K562 (cell line): Measurements from ENCODE around the gene NF1. TPM values are rescaled to one million over a fixed set of nuclear protein-coding genes. Genes with fewer than 3 reads are reported as not detected.

Source experiments
- AFF1 ChIP-seq, 2 experiments: fragments of 450-650 bp; IDR thresholded peaks; 2 replicates each; pipeline ENCODE4 v1.6.1; 2018; ENCODE audit warnings: mild to moderate bottlenecking in 2 of 2, low read depth in 1 of 2; ENCODE audit not compliant: partially characterized antibody in 2 of 2
- CREB3 ChIP-seq: fragments of 450-650 bp; conservative IDR thresholded peaks from 2 replicates; pipeline ENCODE4 v1.6.1; 2016; ENCODE audit warnings: missing genetic modification characterization, low read depth, mild to moderate bottlenecking, missing compliant biosample characterization, moderate library complexity
- CTBP1 ChIP-seq: fragments of 450-650 bp; IDR thresholded peaks from 2 replicates; pipeline ENCODE4 v1.6.1; 2016; ENCODE audit warnings: borderline replicate concordance
- E2F8 ChIP-seq: fragments of 450-650 bp; IDR thresholded peaks from 2 replicates; pipeline ENCODE4 v1.7.1; 2018; ENCODE audit warnings: mild to moderate bottlenecking, low read depth; ENCODE audit not compliant: partially characterized antibody
- MCM2 ChIP-seq: fragments of 450-650 bp; IDR thresholded peaks from 2 replicates; pipeline ENCODE4 v1.6.1; 2017; ENCODE audit warnings: low read depth, mild to moderate bottlenecking
- MLX ChIP-seq, 2 experiments: fragments of 450-650 bp in 1 of 2; sonication (generic) in 1 of 2; formaldehyde crosslinking; conservative IDR thresholded peaks; 2 replicates each; pipeline versions ENCODE4 v1.4.0 to v1.8.1; 2020 to 2022; ENCODE audit warnings: mild to moderate bottlenecking in 1 of 2, missing genetic modification reagents in 1 of 2
- POLR2AphosphoS2 ChIP-seq: IDR thresholded peaks from 2 replicates; pipeline ENCODE4 v1.6.1; 2012; ENCODE audit warnings: low read length, improper control_type of control experiment
- PURB ChIP-seq: sonication (generic); formaldehyde crosslinking; IDR thresholded peaks from 2 replicates; pipeline ENCODE4 v1.9.0; 2021; ENCODE audit warnings: low read depth, mild to moderate bottlenecking, missing genetic modification reagents
- SP1 ChIP-seq: sonication (generic); formaldehyde crosslinking; IDR thresholded peaks from 2 replicates; pipeline ENCODE4 v1.8.1; 2022; ENCODE audit warnings: mild to moderate bottlenecking, missing genetic modification reagents
- TARDBP ChIP-seq: fragments of 450-650 bp; IDR thresholded peaks from 2 replicates; pipeline ENCODE4 v1.6.1; 2016
- YY1 ChIP-seq, 3 experiments: IDR thresholded peaks; 2 replicates each; pipeline ENCODE4 v1.6.1; 2011; ENCODE audit warnings: low read length in 2 of 3, mild to moderate bottlenecking in 2 of 3, moderate library complexity in 2 of 3, borderline replicate concordance in 1 of 3, control low read depth in 1 of 3, low read depth in 1 of 3; ENCODE audit not compliant: insufficient read depth in 3 of 3, insufficient replicate concordance in 2 of 3, control insufficient read depth in 1 of 3, insufficient read length in 1 of 3; ENCODE audit errors: extremely low read depth in 1 of 3
- ZFP36 ChIP-seq: fragments of 150-350 bp; IDR thresholded peaks from 2 replicates; pipeline ENCODE4 v1.6.1; 2018; ENCODE audit warnings: low read length, low read depth; ENCODE audit not compliant: partially characterized antibody
- ZNF212 ChIP-seq: fragments of 450-650 bp; formaldehyde crosslinking; IDR thresholded peaks from 2 replicates; pipeline ENCODE4 v1.4.0; 2020; ENCODE audit warnings: mild to moderate bottlenecking
- ZNF277 ChIP-seq: fragments of 250-450 bp; sonication (Bioruptor Pico); IDR thresholded peaks from 2 replicates; pipeline ENCODE4 v1.8.0; 2022; ENCODE audit warnings: inconsistent platforms, mild to moderate bottlenecking, moderate library complexity, borderline replicate concordance
- ZNF586 ChIP-seq: fragments of 450-650 bp; formaldehyde crosslinking; conservative IDR thresholded peaks from 2 replicates; pipeline ENCODE4 v1.4.0; 2020; ENCODE audit warnings: mild to moderate bottlenecking, moderate library complexity
- polyA plus RNA-seq, 8 experiments: library from polyadenylated mRNA; depleted of rRNA in 4 of 8; stranded (reverse) in 5 of 8; unstranded in 3 of 8; fragments of >200 nt; fragmentation: Nextera tagmentation in 2 of 8; fragmentation: Illumina TruSeq in 1 of 8; extraction: Ambion mirVana in 2 of 8; extraction: Trizol in 1 of 8; gene quantifications; 2 replicates each; pipeline versions ENCODE4 v1.2.1 to v1.2.3, GENCODE V29; 2011 to 2014; ENCODE audit warnings: inconsistent platforms in 1 of 8, missing spikeins in 1 of 8
- total RNA-seq, 7 experiments: library from RNA; depleted of rRNA in 6 of 7; stranded (reverse); fragments of >200 nt in 6 of 7; fragmentation: Illumina TruSeq in 2 of 7; extraction: Trizol in 2 of 7; gene quantifications; 2 replicates each; pipeline versions ENCODE4 v1.2.1 to v1.2.3, GENCODE V29; 2011 to 2021; ENCODE audit warnings: low replicate concordance in 1 of 7

NF1 gene
- total and polyA plus RNA-seq, 9 of the 15 experiments (the other 6 are each of a cell fraction or from before 2014, with no cell fraction given): 3.4 to 41.9 (median 24.3) TPM

- TF ChIP-seq YY1 (IDR thresholded peaks at IDR 0.05; ENCODE audit: borderline replicate concordance in 1 of 3, control insufficient read depth in 1 of 3, extremely low read depth in 1 of 3, insufficient read depth in 3 of 3, insufficient read length in 1 of 3, insufficient replicate concordance in 2 of 3, low read depth in 1 of 3, low read length in 2 of 3) (no peak), MCM2 (no peak), TARDBP (no peak), ZNF277 (CRISPR knock-in tag) (no peak), CTBP1 (peak; percentile 28; the same call in 1 of the 2 replicates), AFF1 (IDR thresholded peaks at IDR 0.05; ENCODE audit: low read depth in 1 of 2, partially characterized antibody in 2 of 2) (no peak), SP1 (no peak), E2F8 (no peak), PURB (no peak), ZNF212 (CRISPR knock-in tag) (no peak), POLR2AphosphoS2 (no peak), ZNF586 (no peak), CREB3 (no peak), ZFP36 (no peak), MLX (CRISPR knock-in tag; conservative IDR thresholded peaks at IDR 0.05) (no peak)
These were observed 16.5 kb upstream of the NF1 start (continued) for GRCh38 chr17:31078290-31078689.
